Fibroblast of peridontal ligament (primary cell): Measurements from ENCODE around the gene KCNK17.
A peak's percentile ranks its signal among the peaks of the same experiment; 100 is the strongest.

Experiments
- DNase-seq: peaks from one replicate; pipeline ENCODE4 v3.0.0-alpha.2; 2010; ENCODE audit errors: extremely low read depth

The KCNK17 gene, protein sequence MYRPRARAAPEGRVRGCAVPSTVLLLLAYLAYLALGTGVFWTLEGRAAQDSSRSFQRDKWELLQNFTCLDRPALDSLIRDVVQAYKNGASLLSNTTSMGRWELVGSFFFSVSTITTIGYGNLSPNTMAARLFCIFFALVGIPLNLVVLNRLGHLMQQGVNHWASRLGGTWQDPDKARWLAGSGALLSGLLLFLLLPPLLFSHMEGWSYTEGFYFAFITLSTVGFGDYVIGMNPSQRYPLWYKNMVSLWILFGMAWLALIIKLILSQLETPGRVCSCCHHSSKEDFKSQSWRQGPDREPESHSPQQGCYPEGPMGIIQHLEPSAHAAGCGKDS

DNA sequence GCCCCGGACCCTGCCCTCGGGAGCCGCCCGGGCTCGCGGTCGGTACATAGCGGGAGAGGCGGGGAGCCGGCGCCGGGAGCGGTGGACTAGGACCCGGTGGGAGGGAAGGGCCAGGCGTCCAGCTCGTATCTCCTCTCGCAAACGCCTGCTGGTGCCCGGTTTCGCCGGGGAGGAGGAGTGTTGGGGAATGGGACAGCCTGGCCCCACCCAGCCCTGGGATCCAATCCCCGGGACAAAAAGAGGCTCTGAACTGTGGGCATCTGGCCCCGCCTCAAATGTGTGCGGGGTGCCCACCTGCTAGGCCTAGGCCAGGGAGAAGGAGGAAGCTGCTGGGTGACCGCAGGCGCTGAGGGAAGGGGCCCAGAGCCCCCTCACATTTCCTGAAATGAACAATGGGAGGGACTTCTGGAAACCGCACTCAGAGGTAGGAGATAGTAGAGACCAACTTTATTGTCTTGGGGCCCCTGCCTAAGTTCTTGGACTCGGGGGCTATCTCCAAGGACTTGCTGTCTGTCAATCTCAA, at the start of gene KCNK17:
KCNK17 (minus strand) TSS at position 147 of the 523 bp plus-strand sequence; CDS start at position 48, 99 bp downstream.
- no peak for DNase-seq

DNA sequence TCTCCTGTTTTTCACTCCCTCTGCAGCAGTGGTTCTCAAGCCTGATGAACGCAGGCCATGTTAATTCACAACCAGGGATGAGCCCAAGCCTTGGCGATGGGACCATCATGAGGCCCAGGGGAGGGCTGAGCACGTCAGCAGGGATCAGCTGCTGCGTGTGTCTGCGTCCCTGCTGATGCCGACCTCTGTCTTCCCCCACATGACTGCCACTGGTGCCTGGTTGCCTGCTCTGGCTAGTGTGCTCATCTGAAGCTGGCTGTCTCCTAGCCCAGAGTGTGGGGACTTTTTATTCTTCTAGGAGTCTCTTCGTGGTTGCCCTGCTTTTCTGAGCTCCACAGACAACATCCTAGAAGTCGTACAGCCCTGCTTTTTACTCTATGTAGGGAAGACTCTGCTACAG, 49.1 kb upstream of the KCNK17 start:
- no peak for DNase-seq

DNA sequence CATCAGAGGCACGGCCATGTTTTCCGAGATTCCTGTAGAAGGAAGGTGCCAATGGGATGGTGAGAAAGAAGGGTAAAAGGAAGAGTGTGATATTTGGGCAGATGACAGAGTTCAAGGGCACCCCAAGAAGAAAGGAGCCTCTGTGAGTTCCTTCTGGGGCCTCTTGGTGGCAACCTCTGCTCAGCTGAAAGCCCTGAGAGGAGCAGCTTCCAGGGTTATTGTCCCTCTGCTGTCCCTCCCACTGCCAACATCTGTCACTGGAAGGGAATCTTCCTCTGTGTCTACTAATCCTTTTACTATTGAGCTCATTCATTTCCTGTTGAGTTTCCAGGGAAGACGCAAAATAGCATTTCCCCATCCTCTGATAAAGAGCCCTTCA, 48.3 kb upstream of the KCNK17 start:
- peak; percentile 20 for DNase-seq

DNA sequence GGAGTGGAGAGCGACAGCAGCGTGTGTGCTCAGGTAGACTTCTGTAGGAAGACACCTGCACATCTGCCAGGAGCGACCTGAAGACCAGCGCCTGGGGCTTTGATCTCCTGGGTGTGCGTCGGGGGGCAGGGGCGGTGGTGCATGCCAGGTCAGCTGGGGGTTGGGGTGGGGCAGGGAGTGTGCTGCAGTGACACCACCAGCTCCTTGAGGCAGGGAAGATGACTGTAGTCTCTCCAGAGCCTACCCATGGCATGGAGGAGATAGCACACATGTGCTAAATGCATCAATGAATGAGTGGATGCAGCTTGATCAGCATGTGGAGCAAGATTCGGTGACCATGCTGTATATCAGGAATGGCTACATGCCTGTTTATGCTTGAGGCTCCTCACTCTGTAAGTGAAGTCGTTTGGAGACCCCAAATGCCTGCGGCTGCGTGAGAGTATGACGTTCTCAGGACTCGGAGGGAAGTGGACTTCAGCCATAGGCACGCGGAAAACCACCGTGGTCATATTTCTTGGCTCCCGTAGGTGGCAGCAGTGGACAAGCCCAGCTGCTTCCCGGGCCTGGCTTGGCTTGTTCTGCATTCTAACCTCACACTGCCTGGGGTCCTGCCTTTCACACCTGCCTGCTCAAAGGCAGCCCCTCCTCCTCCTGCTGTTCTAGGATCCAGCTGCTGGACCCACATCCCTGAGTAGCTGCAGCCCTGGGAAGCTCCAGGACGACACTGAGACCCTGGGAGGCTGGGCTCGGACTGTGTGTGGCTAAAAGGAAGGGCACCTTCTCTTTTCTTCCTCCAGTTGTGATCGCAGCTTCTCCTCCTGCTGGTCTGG, 47.7 kb upstream of the KCNK17 start:
- DNase-seq, result peak; percentile 68

DNA sequence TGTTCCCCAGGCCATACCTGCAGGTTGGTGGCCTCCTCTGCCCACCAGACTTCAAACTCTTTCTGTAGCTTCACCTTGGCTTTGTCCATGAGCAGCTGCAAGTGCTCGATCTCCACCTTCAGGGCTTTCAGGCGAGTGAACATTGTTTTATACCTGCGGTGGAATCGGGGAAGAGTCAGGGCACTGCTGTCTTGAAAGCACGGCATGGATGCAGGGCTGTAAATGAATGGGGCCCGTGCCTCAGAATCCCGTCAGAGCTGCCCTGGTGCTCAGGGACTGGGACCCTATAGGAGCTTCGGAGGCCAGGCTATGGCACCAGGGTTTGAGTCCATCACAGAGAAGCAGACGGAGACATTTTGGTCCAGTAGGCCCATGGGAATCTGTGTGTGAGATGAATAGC, 46.2 kb upstream of the KCNK17 start:
- DNase-seq, result no peak

DNA sequence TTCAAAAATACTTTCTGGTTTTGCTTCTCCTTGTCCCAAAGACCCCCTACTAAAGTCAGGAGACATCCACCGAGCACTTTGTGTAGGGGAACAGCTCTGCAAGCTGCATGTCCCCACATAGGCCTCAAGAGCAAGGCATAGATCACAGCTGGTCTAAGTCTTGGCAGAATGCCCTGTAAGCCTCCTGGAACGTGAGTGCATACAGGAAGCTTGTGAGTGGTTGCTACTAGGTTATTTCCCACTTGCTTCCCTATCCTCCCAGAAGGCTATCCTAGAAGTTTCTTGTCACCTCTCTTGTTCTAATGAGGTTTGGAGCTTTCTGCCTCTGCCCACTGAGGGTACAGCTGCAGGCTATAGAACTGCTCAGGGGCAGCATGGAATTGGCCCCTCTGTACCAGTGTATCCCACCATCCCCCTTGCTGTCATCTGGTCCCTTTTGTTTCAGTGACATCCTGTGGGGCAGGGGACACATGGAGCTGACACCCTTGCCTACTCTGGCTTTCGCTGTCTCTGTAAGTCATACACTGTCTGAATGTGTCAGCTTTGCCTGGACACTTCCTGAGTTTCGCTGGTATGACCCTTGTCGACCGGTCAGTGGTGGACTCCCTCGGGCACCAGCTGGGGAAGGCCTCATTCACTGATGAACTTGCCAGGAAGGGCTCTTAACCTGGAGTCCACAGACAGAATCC, 43.9 kb upstream of the KCNK17 start:
- peak; percentile 47 for DNase-seq

DNA sequence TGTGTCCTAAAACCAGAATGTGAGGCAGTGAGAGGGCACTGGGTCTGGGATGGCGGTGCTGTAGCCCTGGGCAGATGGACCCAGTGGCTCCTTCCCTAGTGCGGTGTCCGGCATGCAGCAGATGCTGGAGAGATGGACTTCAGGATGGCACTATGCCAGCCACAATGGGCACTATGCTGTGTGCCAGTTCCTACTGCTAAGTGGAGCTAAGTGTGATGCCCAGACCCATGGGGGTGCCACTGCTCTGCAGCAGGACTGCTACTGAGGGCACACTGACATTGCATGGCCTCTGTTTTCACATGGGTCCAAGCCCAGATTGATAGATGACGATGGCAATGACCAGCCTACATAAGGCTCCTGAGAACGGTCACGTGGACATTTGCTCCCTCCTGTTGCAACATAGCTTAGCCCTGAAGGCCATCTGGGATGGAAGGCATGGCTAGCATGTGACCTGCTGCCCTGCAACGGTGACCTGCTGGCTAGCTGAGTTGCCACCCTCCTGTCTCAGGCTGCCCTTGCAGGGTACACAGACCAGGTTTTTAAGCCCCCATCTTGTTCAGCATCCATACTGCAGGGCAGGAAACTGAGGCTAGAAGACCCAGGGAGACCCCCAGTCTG, 39.6 kb upstream of the KCNK17 start:
- DNase-seq, result no peak

DNA sequence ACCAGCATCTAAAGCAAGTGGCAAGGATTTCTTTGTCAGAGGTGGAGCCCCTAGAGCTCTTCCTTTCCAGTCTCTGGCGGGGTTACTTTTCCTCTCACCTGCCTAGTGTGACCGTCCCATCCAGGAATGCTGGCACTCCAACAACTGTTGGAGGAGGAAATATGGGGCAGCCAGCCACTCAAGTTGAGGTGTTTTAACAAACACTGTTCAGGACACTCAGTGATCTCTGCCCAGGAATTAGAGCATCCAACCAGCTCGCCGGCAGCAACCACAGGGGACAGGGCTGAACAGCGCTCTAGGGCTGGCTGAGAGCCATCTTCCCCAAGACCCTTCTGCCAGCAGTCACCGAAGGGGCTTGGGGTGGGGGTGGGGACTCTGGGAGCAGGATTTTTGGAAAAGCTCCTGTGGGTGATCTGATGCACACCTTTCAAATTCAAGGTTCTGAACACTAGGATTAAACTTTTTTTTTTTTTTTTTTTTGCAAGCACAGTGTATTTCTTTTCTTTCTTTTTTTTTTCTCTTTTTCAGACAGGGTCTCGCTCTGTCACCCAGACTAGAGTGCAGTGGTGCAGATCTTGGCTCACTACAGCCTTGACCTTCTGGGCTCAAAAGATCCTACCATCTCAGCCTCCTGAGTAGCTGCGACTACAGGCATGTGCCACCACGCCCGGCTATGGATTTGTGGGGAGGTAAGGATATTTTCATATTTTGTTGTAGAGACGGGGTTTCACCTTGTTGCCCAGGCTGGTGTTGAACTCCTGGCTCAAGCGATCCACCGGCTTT, 36.7 kb upstream of the KCNK17 start:
- DNase-seq, result no peak

DNA sequence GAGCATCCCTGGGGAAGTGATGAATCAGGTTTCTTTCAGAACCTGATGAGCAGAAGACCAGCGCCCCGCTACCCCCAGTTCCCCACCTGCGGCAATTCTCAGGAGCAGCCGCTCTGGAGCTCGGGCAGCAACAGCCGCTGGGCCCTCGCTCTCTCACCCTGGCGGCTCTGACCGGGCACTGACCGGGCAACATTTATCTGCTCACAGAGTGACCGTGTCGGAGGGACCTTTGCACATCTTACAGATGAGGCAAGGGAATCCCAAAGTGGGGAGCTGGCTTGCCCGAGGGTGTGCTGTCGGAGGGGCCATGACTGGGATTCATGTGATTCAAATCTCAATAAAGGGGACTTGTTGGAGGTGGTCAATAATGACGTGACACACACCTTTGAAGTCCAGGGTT, 34.5 kb upstream of the KCNK17 start:
- no peak for DNase-seq

DNA sequence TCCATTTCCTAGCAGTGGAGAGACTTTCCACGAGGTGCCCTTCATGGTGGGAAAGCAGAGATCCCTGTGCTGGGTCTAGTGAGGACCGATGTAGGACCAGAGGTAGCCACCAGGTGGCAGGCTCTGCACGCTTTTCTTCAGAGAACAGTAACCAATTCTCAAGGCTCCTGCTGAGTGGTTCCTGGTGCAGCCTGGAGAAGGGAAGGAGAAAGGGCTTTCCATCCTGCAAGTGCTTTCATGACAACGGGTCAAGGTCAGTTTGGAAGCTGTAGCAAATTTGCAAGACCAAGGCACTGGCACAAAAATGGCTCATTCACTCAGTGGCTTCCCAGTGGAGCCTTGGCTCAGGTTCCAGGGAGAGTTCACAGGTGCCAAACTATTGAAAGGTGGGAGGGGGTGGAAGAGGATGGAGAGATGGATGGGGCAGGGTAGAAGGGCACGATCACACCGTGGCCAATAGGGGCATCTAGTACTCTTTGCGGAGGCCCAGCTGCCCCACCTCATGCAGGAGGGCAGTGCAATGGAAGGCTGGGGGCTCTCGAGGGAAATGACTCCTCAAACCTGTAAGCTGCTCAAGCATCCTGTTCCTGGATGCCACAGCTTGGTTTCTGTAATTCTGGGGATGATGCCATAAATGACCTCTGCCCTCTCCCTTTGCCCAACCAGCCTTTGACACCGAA, 33.8 kb upstream of the KCNK17 start:
- DNase-seq, result peak; percentile 70

DNA sequence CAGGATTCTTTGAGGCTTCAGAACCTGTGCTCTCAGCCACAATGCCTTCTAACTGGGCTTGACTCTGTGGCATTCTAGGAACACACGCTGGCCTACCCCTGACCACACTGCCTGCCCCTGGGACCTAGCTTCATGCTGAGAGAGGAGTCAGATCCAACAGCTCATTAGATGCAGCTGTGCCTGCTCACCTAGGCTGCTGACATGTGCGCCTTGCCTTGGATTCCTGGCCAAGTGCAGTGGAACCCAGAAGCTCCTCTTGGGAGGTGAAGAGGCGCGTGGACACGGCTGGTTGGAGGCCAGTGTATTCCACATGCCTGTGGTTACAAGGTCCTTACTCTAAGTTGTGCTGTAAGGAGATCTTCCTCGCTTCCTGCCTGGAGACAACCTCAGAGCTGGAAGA, 33.0 kb upstream of the KCNK17 start:
- DNase-seq, result no peak

DNA sequence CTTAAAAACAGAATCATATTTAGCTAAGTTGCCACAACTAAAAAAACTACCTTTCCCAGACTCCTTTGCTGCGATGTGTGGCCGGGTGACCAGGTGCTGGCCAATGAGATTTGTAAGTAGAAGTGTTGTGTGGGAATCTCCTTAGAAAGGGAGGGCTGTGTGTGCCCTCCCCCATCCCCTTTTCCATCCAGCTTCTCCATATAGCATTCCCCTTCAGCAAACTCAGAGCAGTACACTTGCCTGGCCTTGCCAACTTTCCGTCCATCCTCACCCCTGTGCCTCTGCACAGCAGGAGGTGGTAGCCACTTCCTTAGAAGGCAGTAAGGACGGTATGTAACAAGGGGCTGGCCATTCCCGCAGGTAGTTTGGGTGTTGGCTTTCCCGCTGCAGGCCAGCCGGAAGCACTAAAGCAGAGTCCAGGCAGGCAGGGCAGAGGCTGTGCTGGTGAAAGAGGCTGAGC, 30.6 kb upstream of the KCNK17 start:
- no peak for DNase-seq

DNA sequence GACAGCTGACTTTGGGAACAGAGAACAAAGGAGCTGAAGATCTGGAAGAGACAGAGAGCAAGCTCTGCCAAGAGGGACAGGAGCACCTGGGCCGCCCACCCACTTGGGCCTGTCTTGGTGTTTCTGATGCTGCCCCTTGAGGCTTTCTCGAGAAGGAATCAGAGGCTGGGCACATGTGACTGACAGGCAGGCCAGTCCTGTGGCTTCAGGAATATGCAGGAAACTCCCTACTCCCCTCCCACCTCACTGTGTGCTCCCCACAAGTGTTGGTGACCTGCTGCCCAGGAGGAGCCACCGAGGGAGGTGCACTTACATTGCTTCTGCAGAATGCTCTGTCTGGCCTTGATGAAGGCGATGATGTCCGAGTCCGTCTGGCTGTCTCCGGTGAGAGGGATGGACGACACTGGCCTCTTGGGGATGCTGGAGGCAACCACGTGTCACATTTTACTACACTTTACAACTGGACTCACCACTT, 29.2 kb upstream of the KCNK17 start:
- DNase-seq, result no peak

DNA sequence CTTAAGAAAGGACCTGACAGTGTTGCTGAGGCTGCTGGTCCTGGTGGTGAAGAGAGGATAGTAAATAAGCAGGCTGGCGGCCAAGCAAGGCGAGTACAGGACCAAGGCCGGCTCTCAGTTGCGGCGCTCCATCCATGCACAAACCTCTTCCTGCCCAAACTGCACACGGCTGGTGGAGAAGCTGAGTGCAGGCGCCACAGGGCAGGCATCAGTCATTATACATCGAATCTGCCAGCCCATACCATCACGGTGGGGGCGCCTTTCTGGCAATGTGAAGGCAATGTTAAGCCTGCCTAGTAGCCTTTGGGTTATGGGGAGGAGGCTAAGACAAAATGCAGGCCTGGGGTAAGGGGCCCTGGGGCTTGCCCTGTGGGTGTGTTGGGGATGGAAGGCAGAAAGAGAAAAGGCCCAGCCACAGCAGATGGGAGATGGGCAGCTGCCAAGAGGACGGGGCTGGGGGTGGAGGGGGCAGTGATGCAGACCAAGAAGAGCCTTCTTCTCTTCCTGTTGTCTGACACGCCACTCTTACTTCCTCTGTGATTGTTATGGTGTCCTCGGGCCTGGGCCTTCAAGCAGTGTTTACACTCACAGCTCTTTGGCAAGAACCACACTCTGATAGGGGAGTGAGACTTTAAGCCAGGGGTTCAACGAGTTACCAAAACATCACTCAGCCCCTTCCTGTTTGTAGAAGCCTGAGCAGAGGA, 28.6 kb upstream of the KCNK17 start:
- DNase-seq, result no peak

DNA sequence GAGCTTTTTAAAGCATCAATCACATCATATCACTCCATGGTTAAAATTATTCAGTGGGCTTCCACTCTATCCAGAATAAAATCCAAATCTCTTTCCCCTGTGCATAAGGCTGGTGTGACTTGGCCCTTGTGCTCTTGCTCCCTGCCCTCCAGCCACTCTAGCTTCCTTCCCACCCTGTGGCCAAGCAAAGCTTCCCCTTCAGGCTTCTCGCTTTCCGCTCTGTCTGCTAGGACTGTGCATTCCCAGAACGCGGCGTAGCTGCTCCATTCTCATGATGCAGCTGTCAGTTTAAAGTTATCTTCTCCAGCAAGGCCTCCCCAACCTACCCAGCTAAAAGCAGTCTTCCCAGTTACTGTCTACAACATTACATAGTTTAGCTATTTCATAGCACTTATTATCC, 27.7 kb upstream of the KCNK17 start:
- no peak for DNase-seq

DNA sequence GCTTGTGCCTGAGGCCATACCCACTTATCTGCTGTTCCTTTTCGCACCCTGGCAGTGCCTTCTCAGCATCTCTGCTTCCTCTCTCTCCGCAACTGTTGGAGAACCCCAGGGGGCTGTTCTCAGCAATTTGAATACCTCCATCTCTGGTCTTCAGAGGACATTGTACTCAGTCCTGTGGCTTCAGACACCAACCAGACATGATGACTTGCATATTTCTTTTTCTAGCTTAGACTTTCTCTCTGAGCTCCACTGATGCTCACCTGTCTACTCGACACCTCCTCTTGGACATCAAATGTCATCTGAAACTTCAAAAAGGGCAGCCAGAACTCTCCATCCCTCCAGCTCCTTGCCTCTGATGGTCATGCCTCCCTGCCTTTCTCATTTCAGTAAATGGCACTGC, 27.1 kb upstream of the KCNK17 start:
- no peak for DNase-seq

DNA sequence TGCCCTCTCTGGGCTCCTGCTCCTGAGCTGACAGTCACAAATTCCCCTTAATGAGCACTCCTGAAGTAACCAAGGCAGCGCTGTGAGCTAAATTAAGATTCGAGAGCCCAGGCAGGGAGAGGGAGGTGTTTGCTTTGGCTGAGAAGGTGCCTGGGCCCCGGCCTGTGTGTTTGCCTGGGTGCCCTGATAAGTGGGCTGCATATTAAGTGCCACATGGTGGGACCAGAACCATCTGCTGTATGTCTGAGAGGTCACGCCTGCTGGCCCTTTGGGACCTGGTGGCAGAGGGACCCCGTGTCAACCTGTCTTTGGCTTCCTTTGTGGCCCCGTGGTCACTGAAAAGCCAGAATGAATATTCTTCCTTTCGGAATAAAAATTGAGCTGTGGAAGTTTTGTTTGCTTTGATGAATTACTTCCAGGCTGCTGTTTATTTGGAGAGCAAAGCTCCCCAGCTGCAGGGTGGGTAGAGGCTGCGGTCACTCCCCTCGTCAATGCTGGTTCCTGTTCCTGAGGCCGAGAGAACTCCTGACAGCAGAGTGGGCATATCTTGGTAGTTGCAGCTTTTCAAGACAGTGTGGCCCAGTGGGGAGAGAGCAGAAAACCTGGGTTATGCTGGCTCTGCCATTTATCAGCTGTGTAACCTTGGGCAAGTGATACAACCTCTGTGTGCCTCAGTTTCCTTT, 25.8 kb upstream of the KCNK17 start:
- no peak for DNase-seq

DNA sequence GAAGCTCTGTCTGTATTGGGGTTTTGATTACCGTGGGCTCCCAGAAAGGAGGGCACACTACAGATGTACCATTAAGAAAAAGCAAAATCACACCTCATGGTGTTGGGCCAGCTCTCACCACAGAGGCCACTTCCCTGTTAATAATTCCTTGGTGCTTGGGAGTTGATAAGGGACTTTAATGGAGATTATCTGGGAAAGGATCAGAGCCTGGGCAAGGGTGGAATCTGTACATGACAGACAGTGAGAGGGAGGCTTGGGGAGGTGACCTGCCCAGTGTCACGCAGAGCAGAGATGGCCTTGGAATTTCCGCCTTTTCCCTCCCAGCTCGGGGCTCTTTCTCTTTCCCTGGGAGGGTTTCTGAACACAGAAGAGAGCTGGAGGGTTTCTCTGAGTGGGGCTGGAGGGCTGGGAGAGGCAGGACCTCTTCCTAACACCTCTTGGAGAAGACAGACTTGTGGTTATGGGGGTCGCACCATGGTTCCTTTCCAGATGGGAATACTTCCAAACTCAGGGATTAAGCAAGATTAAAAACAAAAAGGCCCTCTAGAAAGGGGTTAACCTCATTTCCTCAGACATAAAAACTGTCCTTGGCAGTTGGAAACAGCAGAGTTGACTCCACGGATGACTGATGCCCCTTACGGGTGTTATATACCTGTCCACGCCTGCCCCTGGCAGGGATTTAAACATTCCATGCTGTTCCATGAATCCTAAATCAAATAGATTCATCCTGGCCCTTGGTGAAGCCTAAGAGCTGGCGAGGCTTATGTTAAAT, 25.1 kb upstream of the KCNK17 start:
- DNase-seq, result no peak
